Breast epithelium (tissue), 3 donors: ENCODE data around the gene NFXL1.

Experiments used
- POLR2A ChIP-seq: fragments of 450-650 bp; IDR thresholded peaks from one replicate; pipeline ENCODE4 v1.6.1; 2016; ENCODE audit warnings: antibody characterized with exemption, mild to moderate bottlenecking, moderate library complexity
- TF ChIP-seq, protein P1 (sequence below), 3 donors: fragments of 450-650 bp; IDR thresholded peaks; one replicate each; pipeline ENCODE4 v1.5.1; 2016 to 2017; ENCODE audit warnings: antibody characterized with exemption in 3 of 3, mild to moderate bottlenecking in 3 of 3, moderate library complexity in 3 of 3

DNA sequence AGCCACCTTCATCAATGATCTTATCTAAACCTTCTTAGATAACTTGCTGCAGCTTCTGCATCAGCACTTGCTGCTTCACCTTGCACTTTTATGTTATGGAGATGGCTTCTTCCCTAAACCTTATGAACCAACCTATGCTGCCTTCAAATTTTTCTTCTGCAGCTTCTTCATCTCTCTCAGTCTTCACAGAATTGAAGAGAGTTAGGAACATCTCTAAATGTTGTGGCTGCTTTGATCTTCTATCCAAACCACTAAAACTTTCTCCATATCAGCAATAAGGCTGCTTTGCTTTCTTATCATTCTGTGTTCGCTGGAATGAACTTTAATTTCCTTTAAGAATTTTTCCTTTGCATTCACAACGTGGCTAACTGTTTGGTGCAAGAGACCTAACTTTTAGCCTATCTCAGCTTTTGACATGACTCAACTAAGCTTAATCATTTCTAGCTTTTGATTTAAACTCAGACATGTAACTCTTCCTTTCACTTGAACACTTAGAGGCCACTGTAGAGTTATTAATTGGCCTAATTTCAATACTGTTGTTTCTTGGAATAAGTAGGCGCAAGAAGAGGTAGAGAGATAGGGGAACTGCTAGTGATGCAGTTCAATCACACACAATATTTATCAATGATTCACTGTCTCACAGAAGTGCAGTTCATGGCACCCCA, 40.4 kb downstream of the NFXL1 start:
- no peak for TF ChIP-seq POLR2A
- TF ChIP-seq, protein P1, sequence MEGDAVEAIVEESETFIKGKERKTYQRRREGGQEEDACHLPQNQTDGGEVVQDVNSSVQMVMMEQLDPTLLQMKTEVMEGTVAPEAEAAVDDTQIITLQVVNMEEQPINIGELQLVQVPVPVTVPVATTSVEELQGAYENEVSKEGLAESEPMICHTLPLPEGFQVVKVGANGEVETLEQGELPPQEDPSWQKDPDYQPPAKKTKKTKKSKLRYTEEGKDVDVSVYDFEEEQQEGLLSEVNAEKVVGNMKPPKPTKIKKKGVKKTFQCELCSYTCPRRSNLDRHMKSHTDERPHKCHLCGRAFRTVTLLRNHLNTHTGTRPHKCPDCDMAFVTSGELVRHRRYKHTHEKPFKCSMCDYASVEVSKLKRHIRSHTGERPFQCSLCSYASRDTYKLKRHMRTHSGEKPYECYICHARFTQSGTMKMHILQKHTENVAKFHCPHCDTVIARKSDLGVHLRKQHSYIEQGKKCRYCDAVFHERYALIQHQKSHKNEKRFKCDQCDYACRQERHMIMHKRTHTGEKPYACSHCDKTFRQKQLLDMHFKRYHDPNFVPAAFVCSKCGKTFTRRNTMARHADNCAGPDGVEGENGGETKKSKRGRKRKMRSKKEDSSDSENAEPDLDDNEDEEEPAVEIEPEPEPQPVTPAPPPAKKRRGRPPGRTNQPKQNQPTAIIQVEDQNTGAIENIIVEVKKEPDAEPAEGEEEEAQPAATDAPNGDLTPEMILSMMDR (IDR thresholded peaks at IDR 0.05) = no peak
